GM12875 (cell line): ENCODE data around the gene LIMK1.

Experiments used
- H3K4me3 ChIP-seq: one replicate; pipeline ENCODE4 v1.5.1; 2011; ENCODE audit warnings: low read depth, low read length, control low read depth
- CTCF ChIP-seq: IDR thresholded peaks from 2 replicates; pipeline ENCODE4 v1.5.1; 2011; ENCODE audit warnings: low read depth, mild to moderate bottlenecking, control low read depth, inconsistent platforms, low read length, moderate library complexity, borderline replicate concordance; ENCODE audit not compliant: insufficient read depth

LIMK1 gene

GRCh38 chr7:74087791-74088453, 4.3 kb downstream of the LIMK1 start:
- TF ChIP-seq CTCF = no peak

DNA sequence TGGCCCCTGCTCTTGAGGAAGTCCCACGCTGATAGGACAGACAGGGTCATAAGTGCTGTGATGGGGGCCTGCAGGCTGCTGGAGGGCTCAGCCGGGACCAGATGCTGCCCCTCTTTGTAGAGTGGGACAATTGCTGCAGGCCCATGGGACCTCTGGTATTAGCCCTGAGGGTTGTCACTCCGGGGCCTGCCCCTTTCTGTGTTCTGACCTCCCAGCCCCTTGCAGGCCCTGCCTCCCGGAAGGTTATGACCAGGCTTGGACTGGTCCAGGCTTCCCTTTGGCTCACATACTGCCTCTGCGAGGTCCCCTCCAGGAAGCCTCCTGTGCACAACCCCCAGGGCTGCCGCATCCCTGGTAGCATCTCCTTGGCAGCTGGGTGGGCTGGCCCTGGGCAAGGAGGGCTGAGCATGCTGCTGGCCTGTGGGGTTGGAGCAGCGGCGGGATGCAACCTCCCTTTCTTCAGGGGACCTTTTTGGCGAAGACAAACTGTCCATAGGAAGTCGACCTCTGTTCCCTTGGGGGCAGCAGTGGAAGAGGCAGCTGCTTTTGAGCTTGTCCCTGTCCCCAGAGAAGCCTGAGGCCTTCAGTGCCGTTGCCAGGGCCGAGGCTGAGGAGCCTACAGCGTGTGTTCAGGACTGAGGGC, 8.8 kb downstream of the LIMK1 start:
- TF ChIP-seq CTCF = no peak
- peak overlapping the region; percentile 74 for H3K4me3 ChIP-seq

More at GRCh38 chr7:74087791-74088453, 4.3 kb downstream of the LIMK1 start:
- no peak overlapping the region for H3K4me3 ChIP-seq

DNA sequence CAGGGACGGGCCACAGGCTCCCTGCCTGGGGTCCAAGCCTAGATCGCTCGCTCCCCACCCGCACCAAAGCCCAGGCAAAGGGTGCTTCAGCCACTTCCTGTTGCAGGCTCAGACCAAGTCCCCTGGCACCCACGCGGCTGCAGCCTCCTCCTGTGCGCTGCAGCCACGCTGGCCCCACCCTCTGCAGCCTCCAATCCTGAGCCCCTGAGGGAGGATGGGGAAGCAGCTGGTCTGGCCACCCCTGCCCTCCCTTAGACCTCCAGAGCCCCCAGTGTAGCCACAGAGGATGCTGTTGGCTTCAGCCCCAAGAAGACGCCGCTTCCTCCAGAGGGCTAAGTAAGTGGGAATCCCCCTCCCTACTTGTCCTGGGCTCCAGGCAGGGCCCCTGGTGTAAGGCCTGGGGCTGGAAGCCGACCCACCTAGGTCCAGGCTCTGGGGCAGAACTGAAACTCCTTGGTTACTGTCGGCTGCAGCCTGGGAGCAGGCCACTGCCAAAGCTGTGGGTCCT, 9.4 kb downstream of the LIMK1 start:
- peak overlapping the region; percentile 74 for H3K4me3 ChIP-seq
- no peak for TF ChIP-seq CTCF

DNA sequence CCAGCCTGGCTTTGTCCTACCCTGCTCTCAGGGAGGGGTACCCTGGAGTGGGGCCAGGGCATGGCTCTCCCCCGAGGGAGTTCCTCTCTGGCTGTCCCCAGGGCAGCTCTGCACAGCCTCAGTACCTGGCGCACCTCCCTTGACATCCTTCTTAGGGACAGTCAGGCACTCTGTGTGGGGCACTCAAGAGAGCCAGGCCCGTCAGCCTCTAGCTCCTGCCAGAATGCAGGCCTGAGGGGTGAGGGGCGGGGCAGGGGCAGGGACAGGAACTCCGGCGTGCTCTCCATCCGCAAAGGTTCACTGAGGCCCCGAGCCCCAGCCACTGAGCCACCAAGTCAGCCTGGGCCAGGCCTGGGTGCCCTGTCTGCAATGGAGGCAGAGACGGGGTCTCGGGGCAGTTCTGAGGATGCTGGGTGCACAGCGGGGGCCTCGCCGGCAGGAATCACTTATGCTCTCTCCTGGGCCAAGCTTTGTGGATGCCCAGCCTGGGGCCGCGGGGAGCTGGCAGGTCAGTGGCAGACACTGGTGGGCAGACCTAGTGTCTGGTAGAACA, 10.1 kb downstream of the LIMK1 start:
- no peak for TF ChIP-seq CTCF
- H3K4me3 ChIP-seq = peak overlapping the region; percentile 74

- TF ChIP-seq CTCF = no peak
- peak overlapping the region; percentile 74 for H3K4me3 ChIP-seq
Measured at GRCh38 chr7:74094224-74095101, 10.9 kb downstream of the LIMK1 start.

GRCh38 chr7:74095135-74095534, 11.5 kb downstream of the LIMK1 start:
- peak overlapping the region; percentile 74 for H3K4me3 ChIP-seq
- no peak for TF ChIP-seq CTCF
